ENCODE measurements around the gene CAPZB.

CAPZB gene

DNA sequence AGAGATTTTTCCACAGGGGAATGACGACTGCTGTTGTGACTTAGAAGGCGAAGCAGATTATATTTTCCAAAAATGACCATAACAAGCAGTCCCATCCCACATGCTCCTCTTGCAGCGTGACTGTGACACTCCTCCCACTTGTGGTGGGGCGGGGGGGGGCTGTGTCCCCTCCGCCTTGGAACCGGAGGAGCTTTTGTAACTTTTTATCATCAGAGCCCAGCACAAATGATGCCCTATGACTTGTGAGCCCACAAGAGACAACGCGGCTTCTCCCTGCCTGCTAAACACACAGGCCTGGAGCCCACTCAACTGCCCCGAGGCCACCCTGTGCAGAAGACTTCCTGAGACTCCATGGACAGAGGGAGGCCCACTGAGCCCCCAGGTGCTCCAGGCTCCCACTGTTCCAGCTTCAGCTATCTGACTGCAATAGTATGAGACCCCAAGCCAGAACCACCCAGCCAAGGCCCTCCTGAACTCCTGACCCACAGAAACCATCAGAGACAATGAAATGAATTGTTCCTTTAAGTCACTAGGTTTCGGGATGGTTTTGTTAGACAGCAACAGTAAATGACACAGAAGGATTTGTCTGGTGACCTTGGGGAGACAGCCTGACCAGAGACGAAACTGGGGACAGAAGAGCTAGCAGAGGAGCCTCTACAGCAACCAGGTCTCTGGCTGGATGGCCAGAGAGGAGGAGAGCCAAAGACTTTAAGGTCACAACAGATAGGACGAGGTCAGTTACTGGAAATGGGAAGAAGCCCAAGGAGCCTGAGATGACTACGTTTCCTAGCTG is 58.8 kb downstream of the CAPZB start:
- no peak for DNase-seq

DNA sequence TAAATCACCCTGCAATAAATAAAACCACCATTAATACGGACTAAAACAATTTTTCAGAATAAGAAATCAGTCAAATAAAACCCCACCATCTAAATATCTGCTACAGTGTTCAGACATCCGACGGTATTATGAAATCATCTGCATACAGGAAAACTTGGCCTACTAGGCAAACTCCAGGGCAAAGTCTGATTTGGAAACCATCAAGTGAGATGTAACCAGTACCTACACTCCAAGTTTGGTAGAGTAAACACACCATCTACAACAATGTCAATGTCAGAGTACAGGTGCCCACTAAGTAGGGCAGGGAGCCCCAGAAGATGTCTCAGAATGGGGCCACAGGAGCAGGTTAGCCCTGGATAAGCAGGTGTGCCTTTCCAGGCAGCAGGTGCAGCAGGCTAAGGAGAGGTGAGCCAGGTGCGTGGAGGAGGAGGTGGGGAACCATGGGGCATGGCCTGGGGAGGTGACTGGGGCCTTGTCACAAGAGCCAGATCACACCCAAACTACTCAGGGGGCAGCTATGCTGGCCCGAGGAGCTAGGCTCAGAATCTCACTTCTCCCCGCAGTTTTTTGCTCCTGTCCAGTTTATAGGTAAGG is 59.6 kb downstream of the CAPZB start:
- DNase-seq, result no peak

DNA sequence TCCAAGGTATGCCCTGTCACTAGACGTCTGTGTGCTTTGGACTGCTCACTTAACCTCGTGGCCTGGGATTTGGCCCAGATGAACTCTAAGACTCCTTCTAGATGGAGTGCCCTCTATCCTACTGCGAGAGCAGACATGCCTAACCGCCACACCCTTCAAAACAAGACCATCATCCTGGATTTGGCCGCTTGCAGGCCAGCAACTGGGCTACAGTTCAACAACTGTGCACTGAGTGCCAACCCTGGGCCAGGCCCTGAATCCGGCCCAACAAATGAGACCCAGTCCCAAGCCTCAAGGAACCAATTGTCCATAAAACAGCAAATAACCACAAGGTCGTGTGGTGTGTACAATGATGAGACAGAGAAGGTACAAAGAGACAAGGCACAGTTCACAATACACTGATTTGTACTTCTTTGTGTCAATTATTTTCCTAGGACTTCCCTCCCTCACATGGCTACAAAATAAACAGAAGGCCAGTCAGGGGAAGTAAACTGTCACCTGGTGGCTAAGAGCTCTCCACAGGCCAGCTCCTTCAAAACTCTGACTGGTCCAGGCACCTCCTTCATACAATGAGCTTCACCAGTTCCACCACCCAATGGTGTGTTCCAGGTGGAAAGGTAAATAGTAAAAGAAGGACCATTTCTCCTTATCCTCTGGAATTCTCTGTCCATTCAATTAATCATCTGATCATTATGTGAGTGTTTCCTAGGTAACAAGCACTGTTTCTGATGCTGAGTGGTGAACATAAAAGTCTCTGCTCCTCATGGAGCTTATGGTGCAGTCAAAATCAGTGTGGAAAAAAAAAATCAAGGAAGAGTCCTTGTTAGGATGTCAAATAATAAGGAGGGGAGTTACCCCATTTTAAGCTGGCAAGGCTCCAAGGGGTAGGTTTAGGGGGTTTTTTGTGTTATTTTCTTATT is 60.4 kb downstream of the CAPZB start:
- DNase-seq, result no peak

DNA sequence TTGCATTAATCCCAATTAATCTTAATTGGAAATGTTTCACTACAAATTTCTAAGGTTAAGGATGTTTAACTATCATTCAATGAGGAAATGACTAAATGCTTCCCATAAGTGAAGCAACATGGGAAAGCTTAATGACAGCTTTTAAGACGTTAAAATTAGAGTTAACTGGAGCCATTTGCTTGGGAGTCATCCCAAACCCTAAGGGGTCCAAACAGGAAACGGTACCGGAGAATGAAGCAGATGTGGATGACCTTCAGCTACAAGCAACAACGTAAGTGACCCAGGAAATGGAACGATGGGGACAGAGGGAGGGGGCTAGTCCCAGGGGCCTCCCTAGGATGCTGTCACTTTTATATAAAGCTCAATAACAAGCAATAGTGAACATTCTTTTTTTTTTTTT is 62.2 kb downstream of the CAPZB start:
- no peak for DNase-seq

DNA sequence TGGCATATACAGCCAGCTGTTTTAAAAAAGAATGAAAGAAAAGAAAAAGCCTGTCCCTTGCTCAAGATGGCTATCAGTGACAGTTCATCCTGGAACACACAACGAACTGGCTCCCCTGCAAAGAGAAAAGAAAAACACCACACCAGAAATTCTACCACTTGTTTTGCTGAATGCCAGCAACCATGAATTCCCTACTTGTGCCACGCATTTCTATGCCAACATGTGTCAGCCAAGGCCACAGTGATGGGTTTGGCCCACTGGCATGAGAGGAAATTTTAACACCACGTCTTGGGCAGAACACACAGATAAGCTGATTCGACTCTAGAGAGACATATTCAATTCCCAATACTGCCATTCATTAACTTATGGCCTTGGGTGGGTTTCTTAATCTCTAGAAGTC is 64.0 kb downstream of the CAPZB start:
- no peak for DNase-seq

DNA sequence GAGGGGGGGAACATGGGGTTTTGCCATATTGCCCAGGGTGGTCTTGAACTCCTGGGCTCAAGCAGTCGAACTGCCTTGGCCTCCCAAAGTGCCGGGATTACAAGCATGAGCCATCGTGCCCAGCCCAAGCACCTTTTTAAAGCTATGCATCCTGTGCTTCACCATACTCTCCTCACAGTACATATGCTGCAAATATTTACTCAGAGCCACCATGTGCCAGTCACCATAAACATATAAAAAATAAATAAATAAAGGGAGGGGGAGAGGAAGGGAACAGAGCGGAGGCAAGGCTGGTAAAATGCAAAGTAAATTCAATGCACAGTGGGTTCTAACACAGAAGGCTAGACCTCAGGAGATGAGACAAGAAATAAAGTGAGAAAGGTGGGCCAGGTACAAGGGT is 64.7 kb downstream of the CAPZB start:
- DNase-seq, result no peak

DNA sequence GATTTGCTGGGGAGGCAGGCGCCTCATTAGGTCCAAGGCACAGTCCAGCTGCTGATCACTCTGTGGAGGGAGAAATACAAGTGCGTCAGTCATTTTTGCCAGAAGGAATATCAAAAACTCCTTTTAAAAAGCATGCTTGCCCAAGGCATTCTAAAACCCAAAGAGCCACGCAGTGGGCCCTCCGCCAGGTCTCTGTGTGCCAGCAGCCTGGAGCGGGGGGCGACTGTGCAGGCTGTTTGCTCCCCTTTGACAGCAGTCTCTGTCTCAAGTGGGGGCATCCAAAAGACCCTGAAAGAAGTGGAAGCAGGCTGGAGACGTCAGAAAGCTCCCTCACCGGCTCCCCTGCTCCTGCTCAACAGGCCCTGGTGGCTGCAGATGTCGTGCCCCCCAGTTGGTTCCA is 65.6 kb downstream of the CAPZB start:
- DNase-seq, result no peak

DNA sequence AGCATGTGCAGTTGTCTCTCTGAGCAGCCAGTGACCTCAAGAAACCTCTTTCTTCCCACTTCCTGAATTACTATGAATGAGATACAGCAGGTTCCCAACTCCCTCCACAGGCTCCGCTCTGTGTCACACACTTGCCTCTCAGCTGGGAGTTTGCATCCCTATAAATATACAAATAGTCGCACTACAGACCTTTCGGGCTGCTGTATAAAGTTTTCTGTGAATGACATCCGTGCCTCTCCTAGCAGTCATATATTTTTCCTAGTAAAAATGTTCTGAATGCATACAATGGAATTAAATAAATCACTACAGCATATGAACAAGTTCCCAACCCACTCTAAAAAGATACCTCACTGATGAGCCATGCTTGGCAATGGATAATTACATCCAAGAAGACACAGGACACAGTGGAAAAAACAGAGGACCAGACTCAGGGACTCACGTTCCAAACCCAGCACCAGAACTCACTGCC is 66.8 kb downstream of the CAPZB start:
- no peak for DNase-seq

DNA sequence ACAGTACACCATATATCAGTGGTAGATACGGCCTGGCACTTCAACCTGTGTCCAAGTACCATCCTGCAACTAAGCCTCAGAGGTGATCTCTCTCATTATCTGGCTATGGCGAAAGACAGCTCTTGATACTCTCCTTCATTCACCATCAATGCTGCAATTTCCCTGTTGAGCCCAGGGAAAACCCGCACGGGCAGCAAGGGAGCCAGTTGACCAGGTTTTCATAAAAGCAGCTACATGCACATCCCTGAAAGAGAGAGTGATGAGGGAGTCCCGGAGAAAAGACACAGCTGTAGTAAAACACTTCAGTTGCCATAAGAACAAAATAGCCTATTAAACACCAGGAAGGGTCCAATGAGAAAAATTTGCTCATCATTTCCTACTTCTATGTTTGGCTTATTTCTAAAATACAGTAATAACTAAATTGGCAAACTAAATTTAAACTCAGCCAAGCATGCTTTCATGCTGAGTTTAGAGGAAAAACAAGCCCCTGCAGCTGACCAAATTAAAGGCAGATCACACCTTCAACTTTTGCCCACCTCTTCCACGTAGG is 68.3 kb downstream of the CAPZB start:
- no peak for DNase-seq

DNA sequence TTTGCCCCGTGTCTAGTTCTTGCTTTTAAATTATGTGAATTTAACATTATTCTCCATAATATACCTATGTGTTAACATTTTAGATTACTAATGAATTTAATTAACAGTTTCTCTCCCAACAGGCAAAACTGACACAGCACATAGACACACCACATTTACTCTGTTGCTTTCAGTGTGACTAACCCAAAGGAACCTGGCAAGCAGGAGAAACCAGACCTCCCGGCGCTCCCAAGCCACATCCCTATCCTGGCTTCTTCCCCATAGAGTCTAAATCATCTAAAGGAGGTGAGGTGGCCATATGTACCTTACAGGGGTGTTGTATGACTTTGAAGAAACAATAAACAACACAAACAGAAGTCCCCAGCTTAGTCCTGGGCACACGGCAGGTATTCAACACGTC is 69.2 kb downstream of the CAPZB start:
- DNase-seq, result no peak

DNA sequence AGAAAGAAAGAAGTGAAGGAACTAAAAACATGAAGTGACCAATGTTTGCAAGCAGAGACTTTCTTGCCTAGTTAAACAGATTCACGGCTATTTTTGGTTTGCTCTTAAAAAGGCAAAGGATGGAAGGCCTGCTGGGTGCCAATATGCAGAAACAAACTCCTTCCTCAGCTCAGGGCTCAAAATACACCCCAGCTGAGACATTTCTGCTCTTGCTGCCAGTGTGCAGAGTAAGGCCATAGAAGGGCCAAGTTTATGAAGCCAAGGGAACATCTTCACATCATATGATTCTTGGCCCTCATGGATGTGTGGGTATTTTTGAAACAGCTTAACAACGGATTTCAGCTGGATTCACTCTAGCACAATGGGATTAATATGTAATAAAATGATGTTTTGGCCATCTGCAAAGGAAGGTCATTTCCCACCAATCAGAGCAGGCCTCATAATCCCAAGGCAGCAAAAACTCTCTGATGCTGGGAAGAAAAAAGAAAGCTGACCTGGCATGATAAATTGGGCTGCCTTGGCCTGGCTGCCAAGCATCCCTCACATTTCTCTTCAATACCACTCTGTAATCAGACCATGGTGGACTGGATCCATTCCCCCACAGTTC is 70.7 kb downstream of the CAPZB start:
- DNase-seq, result no peak

DNA sequence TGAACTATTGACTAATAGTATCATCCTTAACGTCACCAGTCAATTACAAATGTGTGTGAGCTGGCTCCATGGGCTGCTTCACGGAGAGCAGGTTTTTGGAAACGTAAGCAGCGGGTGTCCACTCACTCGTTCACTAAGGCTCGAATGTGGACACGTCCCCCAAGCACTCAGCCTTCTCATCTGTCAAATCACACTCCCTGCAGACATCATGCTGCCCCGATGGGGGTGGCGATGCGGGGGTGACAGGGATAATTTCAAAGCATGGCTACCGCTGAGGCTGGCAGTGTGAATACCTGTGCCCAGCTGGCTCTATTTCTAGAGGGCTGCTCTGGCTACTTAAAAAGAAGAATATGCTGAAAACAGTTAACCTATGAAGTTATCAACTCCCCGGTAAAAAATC is 71.3 kb downstream of the CAPZB start:
- DNase-seq, result no peak

DNA sequence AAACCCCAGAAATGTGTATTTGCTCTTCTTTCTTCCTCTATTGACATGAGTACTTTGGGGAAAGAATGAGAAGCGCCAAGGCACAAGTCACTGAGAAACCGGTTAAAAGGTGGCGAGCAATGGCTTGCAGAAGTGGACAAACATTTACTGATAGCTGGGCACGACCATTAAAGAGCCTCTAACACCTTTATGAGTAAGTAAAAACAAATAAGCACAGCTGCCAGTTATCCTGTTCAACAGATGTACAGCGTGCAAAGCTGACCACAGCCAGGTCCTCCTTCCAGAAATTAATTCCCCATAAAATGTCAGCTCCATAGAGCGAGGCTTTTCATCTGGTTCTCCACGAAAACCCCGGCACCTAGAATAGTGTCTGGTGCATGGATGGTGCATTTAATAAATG is 72.7 kb downstream of the CAPZB start:
- no peak for DNase-seq

DNA sequence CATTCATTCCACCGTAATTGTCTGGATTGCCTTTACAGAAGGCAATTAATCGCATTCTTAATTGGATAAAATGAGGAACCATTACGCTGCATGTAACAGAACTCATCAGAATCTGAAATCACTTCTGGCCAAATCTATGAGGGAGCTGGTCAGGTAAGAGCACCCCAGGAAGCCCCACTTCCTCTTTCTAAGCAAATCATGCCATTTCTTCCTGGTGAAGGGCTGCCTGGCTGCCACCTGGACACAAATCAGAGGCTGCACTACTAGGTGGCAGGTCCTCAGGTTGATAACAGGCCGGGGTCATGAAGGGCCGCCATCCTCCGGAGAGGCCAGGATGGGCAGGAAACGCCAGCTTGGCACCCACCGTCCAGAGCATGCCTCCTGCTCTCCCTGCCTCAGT is 73.7 kb downstream of the CAPZB start:
- no peak for DNase-seq

DNA sequence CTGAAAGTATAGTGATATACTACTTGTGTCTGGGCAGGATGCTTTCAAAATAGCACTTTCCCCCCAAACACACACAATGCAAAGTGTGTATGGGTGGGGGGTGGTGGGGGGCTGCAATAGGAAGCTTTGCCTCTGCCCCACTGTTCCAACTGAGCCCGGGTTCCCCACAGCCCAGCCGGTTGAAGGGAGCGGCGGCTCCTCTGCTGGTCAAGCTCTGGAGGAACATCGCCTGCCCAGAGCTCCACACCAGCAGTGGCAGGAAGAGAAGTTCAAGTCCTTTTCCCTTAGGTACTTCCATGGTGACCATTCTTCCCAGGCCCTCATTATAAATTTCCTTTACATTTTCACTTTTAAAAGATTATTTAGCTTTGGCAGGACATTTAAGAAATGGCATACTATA is 74.9 kb downstream of the CAPZB start:
- no peak for DNase-seq

DNA sequence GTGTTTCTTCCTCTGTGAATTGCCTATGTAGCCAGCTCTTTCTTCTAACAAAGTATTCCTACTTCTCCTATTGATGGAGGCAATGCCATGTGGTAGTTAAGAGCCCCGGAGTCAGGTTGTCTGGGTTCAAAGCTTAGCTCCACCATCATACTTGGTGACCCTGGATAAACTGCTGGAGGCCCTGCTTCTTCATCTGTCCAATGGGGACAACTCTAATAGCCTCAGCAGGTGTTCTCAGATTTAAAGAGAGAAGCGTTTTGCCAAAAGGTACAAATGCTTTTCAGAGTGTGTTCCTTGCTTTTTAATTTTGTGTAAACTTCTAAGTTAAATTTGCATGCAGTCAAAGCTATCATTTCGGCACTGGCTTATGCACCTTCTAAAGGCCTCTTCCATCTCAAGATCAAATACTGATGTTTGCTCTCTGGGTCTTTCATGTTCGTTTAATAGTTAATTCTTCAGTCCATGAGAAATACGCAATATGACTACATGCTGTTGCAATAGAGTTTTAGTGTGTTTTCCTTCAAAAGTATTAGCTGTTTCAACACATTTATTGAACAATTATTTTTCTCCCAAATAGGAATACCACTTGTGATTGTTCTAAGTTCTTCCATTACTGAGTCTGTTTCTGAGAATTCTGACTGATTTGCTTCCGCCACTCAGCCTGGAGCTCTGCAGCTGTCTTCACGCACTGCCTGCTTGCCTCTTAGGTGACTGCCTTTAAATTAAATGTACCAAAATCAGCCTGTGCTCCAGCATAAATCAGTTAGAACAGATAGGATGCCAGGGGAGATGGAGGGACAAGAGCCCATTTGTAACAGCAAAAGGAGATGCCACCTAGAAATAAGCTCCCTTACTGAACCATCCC is 75.6 kb downstream of the CAPZB start:
- DNase-seq, result no peak

DNA sequence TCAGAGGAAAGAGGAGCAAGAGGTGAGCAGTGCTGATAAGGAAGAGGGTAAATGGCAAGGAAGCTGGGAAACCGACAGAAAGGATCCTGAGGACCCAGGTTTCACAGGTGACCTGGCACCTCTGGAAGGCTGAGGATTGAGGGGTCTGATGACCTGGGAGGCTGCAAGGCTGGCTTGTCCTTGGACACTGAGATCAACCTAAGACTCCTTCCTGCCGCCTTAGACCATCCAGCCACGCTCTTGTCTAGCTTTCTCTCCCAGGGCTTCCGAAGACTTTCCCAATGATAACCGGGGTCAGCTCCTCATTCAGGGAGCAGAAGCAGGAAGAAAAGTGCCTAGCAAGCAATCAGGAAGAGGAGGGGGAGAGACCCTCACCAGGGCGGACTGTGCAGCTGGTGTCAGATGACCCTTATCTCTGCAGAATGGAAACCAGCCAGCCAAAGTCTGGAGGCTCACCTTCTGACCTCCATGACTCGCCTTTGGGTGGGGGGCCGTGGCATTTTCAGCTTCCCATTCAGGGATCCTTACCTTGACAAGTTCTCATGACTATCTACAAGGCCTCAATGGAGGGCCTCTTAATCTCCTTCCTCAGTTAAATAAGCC is 77.7 kb downstream of the CAPZB start:
- no peak for DNase-seq

DNA sequence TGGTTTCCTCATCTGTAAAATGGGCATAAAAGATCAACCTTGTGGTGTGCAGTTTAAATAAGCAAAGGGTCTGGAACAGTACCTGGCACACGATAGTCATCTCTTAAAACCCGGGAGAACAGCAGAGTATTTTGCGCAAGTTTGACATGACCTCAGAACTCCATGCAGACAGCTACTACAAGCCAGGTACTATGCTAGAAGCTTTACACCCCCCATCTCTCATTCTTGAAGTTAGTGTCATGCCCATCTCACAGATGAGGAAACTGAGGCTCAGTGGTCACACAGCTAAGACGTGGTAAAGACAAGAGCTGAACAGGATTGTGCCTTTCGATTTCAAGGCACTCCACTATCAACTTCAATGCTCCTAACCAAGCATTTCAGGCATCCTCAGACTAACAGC is 78.7 kb downstream of the CAPZB start:
- DNase-seq, result no peak

DNA sequence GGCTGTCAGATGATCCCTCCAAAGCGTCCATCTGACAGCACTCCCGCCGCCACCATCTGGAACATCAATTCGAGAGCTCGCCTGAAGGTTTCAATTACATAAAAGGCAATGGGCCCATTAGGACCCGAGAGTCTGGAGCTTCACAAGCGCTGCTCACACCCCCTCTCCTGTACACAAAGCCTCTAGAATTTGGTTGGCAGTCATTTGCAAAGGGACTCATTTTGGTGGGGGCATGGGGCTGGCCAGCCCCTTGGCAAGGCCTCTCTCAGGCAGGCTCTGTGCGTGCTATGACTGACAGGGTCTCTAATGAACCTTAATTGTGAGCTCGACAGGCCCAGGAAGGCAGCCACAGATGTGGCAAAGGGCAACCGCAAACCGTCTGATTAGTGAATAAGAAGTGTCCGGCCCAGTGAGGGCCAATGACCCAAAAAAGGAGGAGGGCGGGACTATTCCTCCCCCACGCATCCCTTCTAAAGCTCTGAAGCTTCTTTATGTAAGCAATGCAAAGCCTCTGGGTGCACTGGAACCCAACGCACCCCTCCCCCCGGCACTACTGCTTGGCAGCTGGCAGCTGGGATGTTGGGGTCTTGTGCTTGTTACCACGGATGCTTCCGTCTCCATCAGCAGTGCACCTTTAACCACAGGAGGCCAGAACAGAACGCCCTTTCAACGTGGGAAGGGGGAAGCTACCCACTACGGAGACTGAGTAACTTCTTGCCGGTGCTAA is 79.4 kb downstream of the CAPZB start:
- peak; percentile 74 for DNase-seq

DNA sequence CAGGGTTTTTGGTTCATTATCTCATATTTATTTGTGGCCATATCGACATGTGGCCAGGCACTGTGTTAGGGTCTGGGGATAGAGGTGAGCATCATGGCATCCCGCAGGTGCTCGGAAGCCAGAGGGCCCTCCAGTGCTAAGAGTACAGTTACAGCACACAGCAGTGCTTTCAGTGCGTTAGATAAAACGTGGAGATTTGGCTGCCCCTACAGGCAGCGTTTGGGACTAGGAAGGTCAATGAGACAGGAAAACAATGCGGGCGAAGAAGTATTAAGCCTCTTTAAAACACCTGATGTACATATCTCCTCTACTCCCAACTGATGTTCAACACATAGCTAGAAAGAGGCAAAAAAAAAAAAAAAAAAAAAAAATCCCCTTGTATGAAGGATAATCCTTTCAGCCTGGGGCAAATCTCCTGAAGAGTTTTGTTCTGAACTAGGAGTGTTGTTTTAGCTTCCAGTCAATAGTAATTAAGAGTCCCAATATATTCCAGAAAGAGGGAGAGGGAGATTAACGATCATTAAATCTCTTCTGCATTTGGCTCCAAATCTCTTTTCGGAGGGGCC is 80.1 kb downstream of the CAPZB start:
- DNase-seq, result no peak

Data from right forelimb (tissue), 1 donor.